Measurements from ENCODE around the gene RHBDD1.

DNA sequence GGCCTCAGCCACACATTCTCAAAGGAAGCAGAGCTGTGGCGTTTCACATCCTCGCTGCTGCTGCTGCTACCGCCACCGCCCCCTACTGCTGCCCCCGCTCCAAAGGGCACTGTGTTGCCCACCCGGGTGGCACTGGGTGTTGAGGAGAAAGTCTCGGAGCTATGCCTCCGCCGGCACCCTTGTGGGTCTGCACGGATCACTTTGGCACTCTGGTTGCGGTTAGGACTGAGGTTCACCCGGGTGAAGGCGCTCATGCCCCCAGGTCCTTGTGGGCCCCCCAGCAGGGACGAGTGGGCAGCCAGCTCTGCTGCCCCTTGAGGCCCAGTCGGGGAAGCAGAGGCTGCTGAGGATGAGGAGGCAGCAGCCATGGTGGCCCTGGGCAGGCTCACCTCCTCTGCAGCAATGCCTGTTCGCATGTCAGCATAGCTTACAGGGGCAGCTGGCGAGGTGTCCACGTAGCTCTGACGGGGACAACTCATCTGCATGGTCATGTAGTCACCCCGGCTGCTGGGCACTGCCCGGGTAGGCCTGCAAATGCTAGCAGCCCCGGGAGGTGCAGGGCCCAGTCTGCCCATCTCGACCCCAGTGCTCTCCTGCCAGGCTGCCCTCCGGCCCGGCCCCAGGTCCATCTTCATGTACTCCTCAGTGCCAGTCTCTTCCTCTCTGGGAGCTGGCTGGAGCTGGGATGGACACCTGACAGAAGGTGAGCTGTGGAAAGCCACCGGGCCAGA is 40.4 kb upstream of the RHBDD1 start:
- TF ChIP-seq, protein P1, sequence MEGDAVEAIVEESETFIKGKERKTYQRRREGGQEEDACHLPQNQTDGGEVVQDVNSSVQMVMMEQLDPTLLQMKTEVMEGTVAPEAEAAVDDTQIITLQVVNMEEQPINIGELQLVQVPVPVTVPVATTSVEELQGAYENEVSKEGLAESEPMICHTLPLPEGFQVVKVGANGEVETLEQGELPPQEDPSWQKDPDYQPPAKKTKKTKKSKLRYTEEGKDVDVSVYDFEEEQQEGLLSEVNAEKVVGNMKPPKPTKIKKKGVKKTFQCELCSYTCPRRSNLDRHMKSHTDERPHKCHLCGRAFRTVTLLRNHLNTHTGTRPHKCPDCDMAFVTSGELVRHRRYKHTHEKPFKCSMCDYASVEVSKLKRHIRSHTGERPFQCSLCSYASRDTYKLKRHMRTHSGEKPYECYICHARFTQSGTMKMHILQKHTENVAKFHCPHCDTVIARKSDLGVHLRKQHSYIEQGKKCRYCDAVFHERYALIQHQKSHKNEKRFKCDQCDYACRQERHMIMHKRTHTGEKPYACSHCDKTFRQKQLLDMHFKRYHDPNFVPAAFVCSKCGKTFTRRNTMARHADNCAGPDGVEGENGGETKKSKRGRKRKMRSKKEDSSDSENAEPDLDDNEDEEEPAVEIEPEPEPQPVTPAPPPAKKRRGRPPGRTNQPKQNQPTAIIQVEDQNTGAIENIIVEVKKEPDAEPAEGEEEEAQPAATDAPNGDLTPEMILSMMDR (conservative IDR thresholded peaks at IDR 0.05; ENCODE audit: low read length) = peak; percentile 35; the same call in 1 of the 2 replicates
- no peak for TF ChIP-seq EZH2phosphoT487 (IDR thresholded peaks at IDR 0.05; ENCODE audit: borderline replicate concordance)
